ENCODE results near the gene DMTF1. TPM values are rescaled to one million over a fixed set of nuclear protein-coding genes. Genes with fewer than 3 reads are reported as not detected.
"Not testable (repeated sequence)": the region's sequence is repeated elsewhere in the genome, so short reads cannot be mapped to it uniquely, and the experiment has no call there.

DMTF1 gene

DNA sequence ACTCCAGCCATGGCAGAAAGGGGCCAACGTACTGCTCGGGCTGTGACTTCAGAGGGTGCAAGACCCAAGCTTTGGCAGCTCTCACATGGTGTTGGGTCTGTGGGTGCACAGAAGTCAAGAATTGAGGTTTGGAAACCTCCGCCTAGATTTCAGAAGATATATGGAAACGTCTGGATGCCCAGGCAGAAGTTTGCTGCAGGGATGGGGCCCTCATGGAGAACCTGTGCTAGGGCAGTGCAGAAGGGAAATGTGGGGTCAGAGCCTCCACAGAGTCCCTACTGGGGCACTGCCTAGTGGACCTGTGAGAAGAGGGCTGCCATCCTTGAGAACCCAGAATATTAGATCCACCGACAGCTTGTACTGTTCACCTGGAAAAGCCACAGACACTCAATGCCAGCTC lies 93.4 kb downstream of the DMTF1 start:
- DNase-seq; H3K79me1 ChIP-seq (replicated peaks; ENCODE audit: low read length, poor library complexity, severe bottlenecking); H3K27me3 ChIP-seq (ENCODE audit: control insufficient read depth in 1 of 2, insufficient read depth in 1 of 2, low read length in 2 of 2); H2BK15ac ChIP-seq (ENCODE audit: low read depth, poor library complexity, severe bottlenecking); H3K9me3 ChIP-seq (ENCODE audit: control insufficient read depth, low read length); H2BK12ac ChIP-seq (ENCODE audit: low read length in 2 of 2); H3K27ac ChIP-seq (ENCODE audit: low read length, poor library complexity, severe bottlenecking); H3K36me3 ChIP-seq (ENCODE audit: control insufficient read depth in 1 of 2, insufficient read depth in 2 of 2, low read depth in 1 of 2, low read length in 2 of 2); H3K4ac ChIP-seq (ENCODE audit: low read depth in 1 of 2, low read length in 2 of 2); H3K18ac ChIP-seq (ENCODE audit: low read depth in 1 of 2, low read length in 2 of 2); H3K9ac ChIP-seq (ENCODE audit: low read length); H3K4me2 ChIP-seq (ENCODE audit: low read length, poor library complexity, severe bottlenecking); H2BK120ac ChIP-seq (ENCODE audit: low read depth, low read length); H4K8ac ChIP-seq (ENCODE audit: low read length); H3K14ac ChIP-seq (ENCODE audit: low read length in 2 of 2); H3K4me3 ChIP-seq (ENCODE audit: insufficient read depth in 1 of 2, low read depth in 1 of 2, low read length in 2 of 2); H2AFZ ChIP-seq (ENCODE audit: low read depth, low read length); H3K23ac ChIP-seq (ENCODE audit: low read length in 2 of 2); H4K91ac ChIP-seq (ENCODE audit: low read length); H2AK5ac ChIP-seq (ENCODE audit: low read length, severe bottlenecking); H3K4me1 ChIP-seq (ENCODE audit: control insufficient read depth, insufficient read depth, low read depth, low read length); H2BK5ac ChIP-seq (ENCODE audit: low read depth, low read length, poor library complexity, severe bottlenecking): not testable (repeated sequence)
- WGBS = 90% methylated on average over 5 of the region's 5 CpGs

Small RNA genes lying within 50 kb of the gene (small RNA-seq; reads per million reads assigned to genes)
- not detected for gene RF00019 (ENCODE audit: low read depth)
- not detected for gene RF02271 (ENCODE audit: low read depth)

All from mesenchymal stem cell (in vitro differentiated cells and primary cell).